ENCODE data around the gene ARHGAP33.

GRCh38 chr19:35775046-35775297, 392 bp upstream of the ARHGAP33 start:
- TF ChIP-seq CTCF (IDR thresholded peaks at IDR 0.05) (no peak), POLR2A (IDR thresholded peaks at IDR 0.05) (no peak), POLR2AphosphoS5 (IDR thresholded peaks at IDR 0.05) (no peak)
